Tibial nerve (tissue), 4 donors: ENCODE measurements around the gene TCF4.

Experiments
- CTCF ChIP-seq, 5 experiments: fragments of 200-600 bp in 3 of 5; fragments of 450-650 bp in 2 of 5; sonication (generic) in 3 of 5; IDR thresholded peaks; one replicate each; pipeline ENCODE4 v1.5.1; 2016 to 2019; ENCODE audit warnings: antibody characterized with exemption in 5 of 5, mild to moderate bottlenecking in 3 of 5, moderate library complexity in 2 of 5
- EP300 ChIP-seq, 2 donors: sonication (generic); formaldehyde crosslinking; IDR thresholded peaks; one replicate each; pipeline ENCODE4 v1.6.1; 2017; ENCODE audit warnings: antibody characterized with exemption in 2 of 2, mild to moderate bottlenecking in 1 of 2
- POLR2A ChIP-seq, 2 donors: fragments of 450-650 bp; IDR thresholded peaks; one replicate each; pipeline ENCODE4 v1.6.1; 2017; ENCODE audit warnings: antibody characterized with exemption in 2 of 2, mild to moderate bottlenecking in 2 of 2, moderate library complexity in 2 of 2

- no peak for TF ChIP-seq EP300 (IDR thresholded peaks at IDR 0.05)
- no peak for TF ChIP-seq POLR2A (IDR thresholded peaks at IDR 0.05)
- TF ChIP-seq CTCF (IDR thresholded peaks at IDR 0.05) = no peak
These were observed 93.6 kb downstream of the TCF4 start for GRCh38 chr18:55494441-55494840.
